Stomach (tissue), 9 donors: Measurements from ENCODE around the gene CPXM2. TPM values are rescaled to one million over a fixed set of nuclear protein-coding genes. Genes with fewer than 3 reads are reported as not detected.

Experiments used
- DNase-seq, 2 donors: peaks; one replicate each; pipeline versions ENCODE4 v3.0.0 to v3.0.0-alpha.2; 2013 to 2019
- H3K27ac ChIP-seq, 5 donors: fragments of 200-600 bp in 4 of 5; sonication (generic) in 4 of 5; one replicate each; pipeline ENCODE4 v1.5.1; 2013 to 2019; ENCODE audit warnings: mild to moderate bottlenecking in 1 of 5, moderate library complexity in 1 of 5
- H3K27me3 ChIP-seq, 3 donors: fragments of 200-600 bp; sonication (generic); one replicate each; pipeline ENCODE4 v1.5.1; 2017 to 2019; ENCODE audit warnings: mixed run types in 1 of 3
- H3K36me3 ChIP-seq, 4 donors: fragments of 200-600 bp; sonication (generic); 1 replicate in 3 of 4; 2 replicates in 1 of 4; pipeline ENCODE4 v1.5.1; 2016 to 2019
- H3K4me1 ChIP-seq, 4 donors: fragments of 200-600 bp; sonication (generic); one replicate each; pipeline ENCODE4 v1.5.1; 2016 to 2019
- H3K4me3 ChIP-seq, 4 donors: fragments of 200-600 bp; sonication (generic) in 3 of 4; one replicate each; pipeline ENCODE4 v1.5.1; 2016 to 2019; ENCODE audit warnings: mild to moderate bottlenecking in 1 of 4
- H3K9me3 ChIP-seq, 4 donors: fragments of 200-600 bp; sonication (generic); one replicate each; pipeline ENCODE4 v1.5.1; 2016 to 2019
- CTCF ChIP-seq, 7 experiments: fragments of 450-650 bp in 4 of 7; fragments of 200-600 bp in 3 of 7; sonication (generic) in 3 of 7; IDR thresholded peaks; one replicate each; pipeline ENCODE4 v1.5.1; 2016 to 2019; ENCODE audit warnings: antibody characterized with exemption in 7 of 7, control low read depth in 2 of 7, mild to moderate bottlenecking in 1 of 7
- EP300 ChIP-seq: sonication (generic); formaldehyde crosslinking; IDR thresholded peaks from one replicate; pipeline ENCODE4 v1.6.1; 2017; ENCODE audit warnings: antibody characterized with exemption
- POLR2A ChIP-seq, 4 donors: fragments of 450-650 bp; IDR thresholded peaks; one replicate each; pipeline ENCODE4 v1.6.1; 2016; ENCODE audit warnings: antibody characterized with exemption in 4 of 4, control low read depth in 2 of 4, mild to moderate bottlenecking in 1 of 4, moderate library complexity in 1 of 4
- POLR2AphosphoS5 ChIP-seq, 3 donors: sonication (generic); formaldehyde crosslinking; IDR thresholded peaks; one replicate each; pipeline ENCODE4 v1.6.1; 2016; ENCODE audit warnings: antibody characterized with exemption in 3 of 3
- WGBS, 5 donors: extraction: QIAGEN DNeasy Blood & Tissue Kit in 3 of 5; methylation state at CpG; one replicate each; pipeline versions ENCODE4 v1.1.5 to v1.1.7; 2013 to 2018; 5-methylcytosine and 5-hydroxymethylcytosine counted together
- intact Hi-C: fragments of 100-400 bp; cut with DNase I; formaldehyde crosslinking; loops from one replicate; pipeline ENCODE4 v1.15.1; 2023; ENCODE audit warnings: low total_unique reads
- polyA plus RNA-seq, 3 donors: library from polyadenylated mRNA; stranded (reverse); fragments of 200-250 nt; gene quantifications; one replicate each; pipeline ENCODE4 v1.2.3, GENCODE V29; 2013
- total RNA-seq, 5 donors: library from RNA; depleted of rRNA; stranded (reverse); fragments of >200 nt; gene quantifications; one replicate each; pipeline versions ENCODE4 v1.1.0 to v1.2.3, GENCODE V29; 2014 to 2016
- donor health status: healthy with polysubstance abuse.
- donor health status: Bipolar disorder and iron deficiency.
- donor health status: healthy.

CPXM2 gene
- total and polyA plus RNA-seq, 8 donors = 0.46 to 33.5 (median 9.9) TPM

DNA sequence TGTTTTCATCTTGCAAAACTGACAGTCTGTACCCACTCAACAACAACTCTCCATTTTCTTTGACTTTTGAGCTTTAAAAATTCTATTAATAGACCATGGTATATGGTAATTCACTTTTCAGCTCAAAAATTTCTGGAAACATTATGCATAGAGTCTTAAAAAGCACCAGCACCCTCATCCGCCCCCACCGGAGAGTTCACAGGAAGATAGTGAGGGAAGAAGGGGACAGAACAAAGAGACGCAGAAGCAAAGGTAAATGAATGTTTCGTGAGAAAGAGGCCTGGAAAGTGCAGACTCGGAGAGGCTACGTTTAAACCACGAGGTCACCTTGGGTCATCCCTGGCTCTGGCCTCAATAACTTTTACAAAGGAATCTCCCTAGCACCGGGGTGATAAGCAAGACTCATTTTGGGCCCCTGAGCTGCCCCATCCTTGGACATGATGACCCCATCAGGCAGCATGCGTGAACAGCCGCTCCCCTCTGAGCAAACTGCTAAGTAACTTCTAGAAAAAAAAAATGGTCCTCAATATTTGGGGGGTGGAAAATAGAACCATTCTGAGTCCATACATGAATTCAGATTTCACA lies 96.3 kb downstream of the CPXM2 start:
- Histone ChIP-seq H3K27ac (no peak overlapping the region), H3K27me3 (no peaks in the 10 kb centered on the region), H3K4me1 (peaks cover 0 to 2% (median 0%) of the 10 kb centered on the region in 4 donors), H3K36me3 (peaks cover 0 to 21% (median 0%) of the 10 kb centered on the region in 4 donors), H3K4me3 (no peak overlapping the region), H3K9me3 (peaks cover 0 to 3% (median 0%) of the 10 kb centered on the region in 4 donors)
- TF ChIP-seq POLR2AphosphoS5 (IDR thresholded peaks at IDR 0.05) (no peak), POLR2A (IDR thresholded peaks at IDR 0.05) (no peak), CTCF (IDR thresholded peaks at IDR 0.05) (no peak), EP300 (no peak)
- intact Hi-C loops = no loop called here
- WGBS, 5 donors = 58 to 72% (median 69%) methylated on average over 10 of the region's 10 CpGs
- no peak for DNase-seq

DNA sequence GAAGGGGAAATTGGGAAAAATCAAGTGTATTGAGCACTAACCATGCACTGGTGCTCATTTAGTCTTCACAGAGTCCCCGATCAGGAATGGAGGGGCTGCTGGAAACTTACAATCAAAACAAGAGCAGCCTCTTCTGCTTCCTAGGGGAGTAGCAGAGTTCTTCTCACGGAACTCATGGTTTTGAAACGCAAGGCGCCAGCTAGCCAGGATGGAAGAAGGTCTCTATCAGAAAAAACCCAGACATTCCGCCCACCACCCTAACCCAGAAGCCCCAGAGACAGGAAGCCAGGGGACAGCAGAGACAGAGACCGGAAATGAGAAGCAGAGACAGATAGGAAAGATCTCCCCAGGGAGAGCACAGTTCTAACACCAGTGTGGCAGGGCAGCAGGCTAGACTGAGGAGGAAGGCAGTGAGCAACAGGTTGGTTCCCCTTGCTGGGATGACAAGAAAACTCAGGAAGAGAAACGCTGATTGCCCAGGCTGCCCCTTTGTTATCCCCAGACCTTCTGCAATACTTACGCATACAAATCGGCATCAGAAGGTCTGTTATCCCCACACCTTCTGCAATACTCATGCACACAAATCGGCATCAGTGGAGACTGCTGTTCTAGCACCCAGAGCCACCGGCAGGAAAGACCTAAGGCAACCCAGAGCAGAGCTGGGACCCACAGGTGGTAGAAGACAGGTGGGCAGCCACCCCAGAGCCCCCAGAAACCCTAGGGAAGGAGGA lies 99.2 kb downstream of the CPXM2 start:
- Histone ChIP-seq H3K36me3 (peaks cover 0 to 21% (median 0%) of the 10 kb centered on the region in 4 donors), H3K4me1 (no peaks in the 10 kb centered on the region), H3K4me3 (no peak overlapping the region), H3K27me3 (no peaks in the 10 kb centered on the region), H3K27ac (no peak overlapping the region), H3K9me3 (peaks cover 0 to 11% (median 5%) of the 10 kb centered on the region in 4 donors)
- DNase-seq = no peak
- 73 to 82% (median 80%) methylated on average over 11 of the region's 11 CpGs for WGBS, 5 donors
- TF ChIP-seq CTCF (IDR thresholded peaks at IDR 0.05) (no peak), POLR2AphosphoS5 (IDR thresholded peaks at IDR 0.05) (no peak), EP300 (no peak), POLR2A (IDR thresholded peaks at IDR 0.05) (no peak)
- intact Hi-C loops = no loop called here

DNA sequence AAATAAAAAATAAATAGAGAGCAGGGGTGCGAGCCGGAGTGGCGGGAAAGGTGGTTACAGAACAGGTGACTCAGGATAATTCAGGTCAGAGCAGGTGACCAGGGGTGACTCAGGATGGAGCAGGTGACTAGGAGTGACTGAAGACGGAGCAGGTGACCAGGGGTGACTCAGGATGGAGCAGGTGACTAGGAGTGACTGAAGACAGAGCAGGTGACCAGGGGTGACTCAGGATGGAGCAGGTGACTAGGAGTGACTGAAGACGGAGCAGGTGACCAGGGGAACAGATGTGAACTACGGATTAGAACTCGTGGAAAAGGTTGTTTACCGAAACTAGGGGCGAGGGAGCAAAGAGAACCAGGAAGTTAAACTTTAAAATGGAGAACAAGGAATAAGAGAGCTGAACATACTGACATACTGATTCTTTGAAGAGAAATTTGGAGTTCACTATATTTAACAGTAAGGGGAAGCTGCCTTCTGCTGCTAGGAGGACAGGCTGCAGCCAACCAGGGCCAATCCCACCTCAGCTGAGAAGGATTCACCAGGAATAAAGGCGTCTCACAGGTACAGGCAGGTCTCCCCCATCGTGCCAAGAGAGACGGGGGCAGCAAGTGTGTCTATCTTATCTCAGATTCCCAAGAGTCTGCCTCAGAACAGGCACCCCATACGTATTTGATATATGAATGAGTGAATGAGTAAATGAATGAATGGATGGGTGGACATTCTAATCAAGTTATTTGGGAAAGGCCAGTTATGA lies 101.3 kb downstream of the CPXM2 start:
- Histone ChIP-seq H3K27me3 (peaks cover 0 to 5% (median 0%) of the 10 kb centered on the region in 3 donors), H3K4me1 (no peaks in the 10 kb centered on the region), H3K27ac (no peak overlapping the region), H3K36me3 (peaks cover 0 to 15% (median 0%) of the 10 kb centered on the region in 4 donors), H3K9me3 (peaks cover 0 to 11% (median 5%) of the 10 kb centered on the region in 4 donors), H3K4me3 (no peak overlapping the region)
- 82 to 85% (median 84%) methylated on average over 13 of the region's 13 CpGs for WGBS, 5 donors
- no peak for TF ChIP-seq POLR2AphosphoS5 (IDR thresholded peaks at IDR 0.05)
- no peak for TF ChIP-seq EP300
- TF ChIP-seq CTCF (IDR thresholded peaks at IDR 0.05) = no peak
- no peak for TF ChIP-seq POLR2A (IDR thresholded peaks at IDR 0.05)
- no peak for DNase-seq
- intact Hi-C loops = no loop called here

DNA sequence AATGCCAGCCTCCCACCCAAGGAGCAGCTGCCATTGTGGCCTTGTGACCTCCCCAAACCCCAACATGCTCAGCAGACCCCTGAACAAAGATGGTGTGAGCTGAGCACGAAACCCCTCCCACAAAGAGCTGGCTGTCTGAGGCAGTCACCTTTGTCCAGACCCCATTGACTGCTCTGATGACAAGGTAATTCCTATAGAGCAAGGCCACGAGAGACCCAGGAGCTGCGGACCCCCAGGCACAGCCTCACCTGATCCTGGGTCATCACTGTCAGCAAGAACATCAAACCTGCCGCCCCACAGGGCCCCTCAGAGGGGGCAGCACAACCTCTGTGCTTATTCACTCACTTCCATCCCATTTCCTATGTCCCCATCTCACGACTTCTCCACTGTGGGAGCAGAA lies 102.6 kb downstream of the CPXM2 start:
- 65 to 80% (median 77%) methylated on average over 3 to 5 of the region's 5 CpGs for WGBS, 5 donors
- DNase-seq = no peak
- intact Hi-C loops = no loop called here
- peaks cover 0 to 15% (median 0%) of the 10 kb centered on the region in 4 donors for H3K36me3 ChIP-seq
- no peak overlapping the region for H3K27ac ChIP-seq
- no peak overlapping the region for H3K4me3 ChIP-seq
- peaks cover 0 to 5% (median 0%) of the 10 kb centered on the region in 3 donors for H3K27me3 ChIP-seq
- no peaks in the 10 kb centered on the region for H3K4me1 ChIP-seq
- TF ChIP-seq POLR2AphosphoS5 (IDR thresholded peaks at IDR 0.05) (no peak), CTCF (IDR thresholded peaks at IDR 0.05) (no peak), EP300 (no peak), POLR2A (IDR thresholded peaks at IDR 0.05) (no peak)
- peaks cover 0 to 11% (median 5%) of the 10 kb centered on the region in 4 donors for H3K9me3 ChIP-seq
